NCI-H2171 (cell line): ENCODE results near the gene NPM1.
"Not testable (repeated sequence)": the region's sequence is repeated elsewhere in the genome, so short reads cannot be mapped to it uniquely, and the experiment has no call there.

Experiments used
- DNase-seq: peaks from one replicate; lab custom pipeline; 2025; lab: John Stamatoyannopoulos, UW

Gene NPM1

GRCh38 chr5:171387345-171387969, at the start of gene NPM1:
NPM1 (plus strand) TSS chr5:171387849; CDS start chr5:171387949, 100 bp downstream.
- DNase-seq: peak; percentile 93

- no peak for DNase-seq
These were observed 47.6 kb upstream of the NPM1 start for GRCh38 chr5:171340042-171340441.

GRCh38 chr5:171340491-171340890, 47.2 kb upstream of the NPM1 start:
- no peak for DNase-seq

GRCh38 chr5:171342362-171343111, 45.1 kb upstream of the NPM1 start:
- DNase-seq: peak; percentile 28

DNA sequence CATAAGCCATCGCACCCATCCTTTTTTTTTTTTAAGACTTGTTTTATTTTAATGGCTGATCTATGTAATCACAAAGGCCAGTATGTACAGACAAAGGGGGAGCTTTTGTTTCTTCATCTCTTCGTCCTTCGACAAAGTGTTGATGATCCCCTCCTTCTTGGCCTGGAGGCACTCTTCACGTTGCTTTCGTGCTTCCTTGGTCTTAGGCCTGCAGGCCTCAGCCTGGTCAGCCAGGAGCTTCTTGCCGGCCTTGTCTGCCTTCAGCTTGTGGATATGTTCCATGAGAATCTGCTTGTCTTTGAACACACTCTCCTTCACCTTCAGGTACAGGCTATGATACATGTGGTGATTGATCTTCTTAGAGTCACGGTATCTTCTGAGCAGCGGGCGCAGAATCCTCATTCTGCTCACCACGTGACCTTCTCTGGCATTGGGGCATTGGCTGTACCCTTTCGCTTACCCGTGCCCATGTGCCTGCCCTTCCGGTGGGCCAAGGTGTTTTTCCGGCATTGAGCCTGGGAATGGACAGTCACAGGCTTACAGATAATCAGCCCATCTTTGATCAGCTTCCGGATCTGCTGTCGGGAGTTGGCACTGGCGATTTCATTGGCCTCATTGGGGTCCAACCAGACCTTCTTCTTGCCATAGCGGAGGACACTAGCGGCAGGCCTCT, 42.6 kb upstream of the NPM1 start:
- DNase-seq: no peak

DNA sequence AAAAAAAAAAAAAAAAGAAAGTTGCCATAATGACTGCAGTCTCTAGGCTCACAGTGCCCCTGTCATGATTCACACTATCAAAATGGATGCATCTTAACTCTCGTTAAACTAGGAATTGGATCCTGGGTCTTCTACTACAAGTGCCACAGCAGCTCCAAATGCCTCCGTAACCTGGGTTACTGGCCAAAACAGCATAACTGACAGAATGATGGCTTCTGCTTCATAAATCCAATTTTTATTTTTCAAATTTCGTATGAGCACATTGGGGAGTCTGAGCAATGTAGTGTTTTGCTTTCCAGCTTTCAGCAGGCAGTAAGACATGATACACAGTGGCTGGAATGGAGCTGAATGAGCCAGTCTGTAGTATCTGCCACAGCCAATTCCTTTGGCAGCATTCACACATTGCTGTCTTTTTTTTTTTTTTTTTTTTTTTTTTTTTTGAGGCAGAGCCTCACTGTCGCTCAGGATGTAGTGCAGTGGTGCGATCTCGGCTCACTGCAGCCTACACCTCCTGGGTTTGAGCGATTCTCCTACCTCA, 36.0 kb upstream of the NPM1 start:
- no peak for DNase-seq

- no peak for DNase-seq
These were observed 32.3 kb upstream of the NPM1 start for GRCh38 chr5:171355302-171355724.

DNA sequence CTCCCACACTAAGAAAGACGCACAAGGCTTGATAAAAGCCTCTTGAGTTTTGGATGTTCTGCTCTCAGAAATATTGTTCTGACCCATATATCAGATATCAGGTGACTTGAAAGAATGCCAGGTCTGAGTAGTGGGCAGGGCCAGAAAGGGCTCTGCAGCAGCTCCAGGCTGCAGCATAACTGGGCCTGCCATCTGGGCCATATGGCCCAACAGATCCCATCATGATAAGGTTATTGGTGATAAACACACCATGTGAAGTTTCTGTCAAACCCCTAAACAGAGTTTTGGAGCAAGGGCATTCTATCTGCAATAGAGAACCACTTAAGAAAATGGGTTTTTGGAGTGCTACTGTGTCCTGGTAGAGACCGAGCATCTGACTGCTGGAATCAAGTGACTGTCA, 29.8 kb upstream of the NPM1 start:
- DNase-seq: no peak

DNA sequence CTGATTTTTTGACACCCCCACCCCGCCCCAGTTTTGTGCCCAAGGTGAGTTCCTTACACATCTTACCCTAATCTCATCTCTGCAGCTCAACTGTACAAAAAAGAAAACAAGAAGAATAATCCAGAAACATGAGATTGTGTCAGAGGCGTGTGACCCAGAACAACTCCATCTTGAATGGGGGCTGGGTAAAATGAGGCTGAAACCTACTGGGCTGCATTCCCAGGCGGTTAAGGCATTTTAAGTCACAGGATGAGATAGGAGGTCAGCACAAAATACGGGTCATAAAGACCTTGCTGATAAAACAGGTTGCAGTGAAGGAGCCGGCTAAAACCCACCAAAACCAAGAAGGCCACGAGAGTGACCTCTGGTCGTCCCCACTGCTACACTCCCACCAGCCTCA, 26.5 kb upstream of the NPM1 start:
- DNase-seq: not testable (repeated sequence)

DNA sequence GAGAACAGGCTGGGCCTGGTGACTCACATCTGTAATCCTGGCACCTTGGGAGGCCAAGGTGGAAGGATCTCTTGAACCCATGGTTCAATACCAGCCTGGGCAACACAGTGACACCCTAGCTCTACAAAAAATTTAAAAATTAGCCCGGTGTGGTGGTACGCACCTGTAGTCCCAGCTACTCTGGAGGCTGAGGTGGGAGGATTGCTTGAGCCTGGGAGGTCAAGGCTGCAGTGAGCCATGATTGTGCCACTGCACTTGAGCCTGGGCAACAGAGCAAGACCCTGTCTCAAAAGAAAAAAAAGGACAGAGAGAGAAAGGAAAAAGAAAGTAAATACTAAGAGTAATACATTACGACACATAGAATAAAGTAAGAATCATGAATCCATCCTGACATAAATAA, 24.4 kb upstream of the NPM1 start:
- DNase-seq: not testable (repeated sequence)

GRCh38 chr5:171363846-171364245, 23.8 kb upstream of the NPM1 start:
- DNase-seq: no peak

DNA sequence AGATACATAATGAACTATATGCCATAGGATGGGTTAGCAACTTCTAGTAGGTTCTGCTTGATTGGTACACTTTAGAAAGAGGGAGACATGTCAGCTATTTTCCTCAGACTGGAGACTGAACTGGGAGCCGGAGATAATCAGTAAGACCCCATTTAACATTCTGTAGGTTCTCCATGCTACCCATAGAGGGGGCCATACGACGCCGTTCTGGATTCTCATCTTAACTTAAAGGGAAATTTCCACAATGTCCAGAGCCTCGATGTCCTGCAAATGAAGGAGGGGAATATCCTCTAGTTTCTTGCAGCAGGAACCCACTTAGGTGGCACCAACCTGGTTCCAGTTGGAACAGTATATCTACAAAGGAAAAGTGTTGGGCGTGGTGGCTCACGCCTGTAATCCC, 22.3 kb upstream of the NPM1 start:
- no peak for DNase-seq

DNA sequence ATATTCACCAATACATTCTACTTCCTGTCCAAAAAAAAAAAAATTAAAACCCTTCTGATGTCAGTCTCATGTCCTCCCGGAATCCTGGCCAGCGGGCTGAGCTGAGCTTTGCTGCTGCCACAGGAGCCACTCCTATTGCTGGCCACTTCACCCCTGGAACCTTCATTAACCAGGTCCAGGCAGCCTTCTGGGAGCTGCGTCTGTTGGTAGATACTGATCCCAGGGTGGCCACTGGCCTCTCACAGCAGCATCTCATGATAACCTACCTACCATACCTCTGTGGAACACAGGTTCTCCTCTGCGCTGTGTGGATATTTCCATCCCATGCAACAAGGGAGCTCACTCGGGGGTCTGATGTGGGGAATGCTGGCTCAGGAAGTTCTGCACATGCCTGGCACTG, 21.0 kb upstream of the NPM1 start:
- DNase-seq: no peak

DNA sequence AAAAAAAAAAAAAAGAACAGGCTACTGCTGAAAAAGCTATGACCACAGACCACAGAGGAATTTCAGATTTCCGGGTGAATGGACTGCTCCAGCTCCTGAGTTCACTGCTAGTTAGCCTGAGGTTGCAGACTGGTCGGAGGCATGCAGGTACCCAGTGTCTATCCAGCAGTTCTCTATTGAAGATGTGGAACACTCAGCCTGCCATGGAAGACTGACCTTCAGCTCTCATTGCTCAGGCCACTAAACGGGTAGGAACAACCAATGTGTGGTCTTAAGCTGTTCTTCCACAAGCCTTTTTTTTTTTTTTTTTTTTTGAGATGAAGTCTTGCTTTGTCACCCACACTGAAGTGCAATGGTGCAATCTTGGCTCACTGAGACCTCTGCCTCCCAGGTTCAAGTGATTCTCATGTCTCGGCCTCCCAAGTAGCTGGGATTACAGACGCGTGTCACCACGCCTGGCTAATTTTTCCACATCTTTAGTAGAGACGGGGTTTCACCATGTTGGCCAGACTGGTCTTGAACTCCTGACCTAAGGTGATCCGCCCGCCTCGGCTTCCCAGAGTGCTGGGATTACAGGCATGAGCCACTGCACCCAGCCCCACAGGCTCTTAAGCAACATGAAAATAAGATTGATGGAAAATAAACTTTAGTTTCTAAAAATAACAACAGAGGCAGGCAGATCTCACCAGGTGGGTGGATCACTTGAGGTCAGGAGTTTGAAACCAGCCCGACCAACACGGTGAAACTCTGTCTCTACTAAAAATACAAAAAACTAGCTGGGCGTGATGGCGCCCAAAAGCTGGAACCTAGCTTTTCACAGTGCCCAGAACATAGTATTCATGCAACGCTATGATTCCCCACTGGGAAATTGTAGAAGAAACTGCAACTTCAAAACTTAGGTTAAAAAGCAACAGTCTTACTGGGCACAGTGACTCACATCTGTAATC, 20.0 kb upstream of the NPM1 start:
- no peak for DNase-seq

DNA sequence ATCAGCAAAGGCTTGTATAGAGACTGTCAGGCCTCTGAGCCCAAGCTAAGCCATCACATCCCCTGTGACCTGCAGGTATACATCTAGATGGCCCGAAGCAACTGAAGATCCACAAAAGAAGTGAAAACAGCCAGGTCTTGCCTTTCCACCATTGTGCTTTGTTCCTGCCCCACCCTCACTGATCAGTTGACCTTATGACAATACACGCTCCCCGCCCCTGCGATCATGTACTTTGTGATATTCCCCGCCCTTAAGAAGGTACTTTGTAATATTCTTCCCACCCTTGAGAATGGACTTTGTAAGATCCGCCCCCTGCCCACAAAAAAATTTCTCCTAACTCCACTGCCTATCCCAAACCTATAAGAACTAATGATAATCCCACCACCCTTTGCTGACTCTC, 18.6 kb upstream of the NPM1 start:
- no peak for DNase-seq

DNA sequence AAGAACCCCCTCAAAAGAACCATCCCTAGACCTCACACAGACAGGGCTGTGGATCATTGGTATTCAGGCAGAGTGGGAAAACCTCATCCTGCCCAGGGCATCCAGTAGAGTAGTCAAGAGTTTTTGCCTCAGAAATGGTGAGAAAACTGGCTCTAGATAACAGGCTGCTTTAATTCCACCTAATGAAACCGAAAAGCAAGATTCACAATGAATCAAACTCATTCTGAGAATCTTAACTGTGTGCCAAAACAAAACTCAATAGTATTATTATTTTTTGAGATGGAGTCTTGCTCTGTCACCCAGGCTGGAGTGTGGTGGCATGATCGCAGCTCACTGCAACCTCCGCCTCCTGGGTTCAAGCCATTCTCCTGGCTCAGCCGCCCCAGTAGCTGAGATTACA, 17.8 kb upstream of the NPM1 start:
- no peak for DNase-seq

DNA sequence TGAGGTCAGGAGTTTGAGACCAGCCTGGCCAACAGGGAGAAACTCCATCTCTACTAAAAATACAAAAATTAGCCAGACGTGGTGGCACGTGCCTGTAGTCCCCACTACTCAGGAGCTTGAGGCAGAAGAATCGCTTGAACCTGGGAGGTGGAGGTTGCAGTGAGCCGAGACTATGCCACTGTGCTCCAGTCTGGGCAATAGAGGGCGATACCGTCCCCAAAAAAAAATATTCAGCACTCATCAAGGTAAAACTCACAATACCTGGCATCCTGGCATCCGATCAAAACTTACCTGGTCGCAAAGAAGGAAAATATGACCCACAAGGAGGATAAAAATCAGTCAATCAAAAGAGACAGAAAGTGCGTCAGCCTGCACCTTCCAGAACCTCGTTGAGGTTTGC, 16.8 kb upstream of the NPM1 start:
- not testable (repeated sequence) for DNase-seq

- DNase-seq: no peak
These were observed 16.3 kb upstream of the NPM1 start for GRCh38 chr5:171371326-171371725.

GRCh38 chr5:171379961-171380360, 7.7 kb upstream of the NPM1 start:
- no peak for DNase-seq

DNA sequence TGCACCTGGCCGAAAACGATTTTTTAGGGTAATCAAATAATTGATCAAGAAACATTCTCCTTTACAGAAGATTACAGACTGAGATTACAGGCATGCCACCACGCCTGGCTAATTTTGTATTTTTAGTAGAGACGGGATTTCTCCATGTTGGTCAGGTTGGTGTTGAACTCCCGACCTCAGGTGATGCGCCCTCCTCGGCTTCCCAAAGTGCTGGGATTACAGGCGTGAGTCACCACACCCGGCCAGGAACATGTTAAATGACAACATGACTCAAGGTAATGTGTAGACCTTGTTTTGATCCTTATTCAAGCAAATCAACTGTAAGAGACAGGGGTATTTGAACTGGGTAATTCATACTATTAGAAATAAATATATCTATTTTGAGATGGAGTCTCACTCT, 3.2 kb upstream of the NPM1 start:
- not testable (repeated sequence) for DNase-seq

DNA sequence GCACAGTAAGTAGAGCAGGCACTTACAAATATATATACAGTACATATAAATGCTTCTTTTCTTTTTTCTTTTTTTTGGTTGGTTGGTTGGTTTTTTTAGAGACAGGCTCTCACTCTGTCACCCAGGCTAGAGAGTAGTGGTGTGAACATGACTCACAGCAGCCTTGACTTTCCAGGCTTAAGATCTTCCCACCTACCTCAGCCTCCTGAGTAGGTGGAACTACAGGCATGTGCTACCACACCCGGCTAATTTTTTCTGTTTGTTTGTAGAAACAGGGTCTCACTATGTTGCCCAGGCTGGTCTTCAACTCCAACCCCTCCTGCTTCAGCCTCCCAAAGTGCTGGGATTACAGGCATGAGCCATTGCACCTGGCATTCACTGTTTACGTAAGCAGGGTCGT, 2.6 kb upstream of the NPM1 start:
- DNase-seq: not testable (repeated sequence)
